GM19193 (cell line): ENCODE data around the gene YY1.

Experiments used
- POLR2A ChIP-seq: IDR thresholded peaks from 4 replicates; pipeline ENCODE4 v1.6.1; 2011; ENCODE audit not compliant: insufficient read depth, insufficient read length; ENCODE audit errors: extremely low read depth

YY1 gene

GRCh38 chr14:100230361-100230760 lies 8.6 kb upstream of the YY1 start:
- TF ChIP-seq POLR2A = no peak

DNA sequence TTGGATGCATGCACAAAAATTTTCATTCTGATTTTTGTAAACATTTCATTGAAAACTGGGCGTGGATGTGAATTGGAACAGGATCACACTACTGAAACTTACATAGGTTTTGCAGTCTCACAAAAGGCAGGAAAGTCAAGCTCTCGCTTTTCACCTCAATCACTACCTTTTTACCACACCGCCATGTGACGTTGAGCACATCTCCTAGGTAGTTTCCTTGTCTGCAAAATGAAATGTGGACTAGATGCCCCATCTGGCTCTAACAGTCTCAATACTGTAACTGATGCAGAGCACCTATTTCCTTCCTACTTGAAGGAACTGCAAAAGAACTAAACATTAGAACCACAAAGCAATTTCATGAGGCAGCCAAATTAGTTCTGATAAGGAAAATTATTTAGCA lies 4.4 kb upstream of the YY1 start:
- TF ChIP-seq POLR2A = no peak

DNA sequence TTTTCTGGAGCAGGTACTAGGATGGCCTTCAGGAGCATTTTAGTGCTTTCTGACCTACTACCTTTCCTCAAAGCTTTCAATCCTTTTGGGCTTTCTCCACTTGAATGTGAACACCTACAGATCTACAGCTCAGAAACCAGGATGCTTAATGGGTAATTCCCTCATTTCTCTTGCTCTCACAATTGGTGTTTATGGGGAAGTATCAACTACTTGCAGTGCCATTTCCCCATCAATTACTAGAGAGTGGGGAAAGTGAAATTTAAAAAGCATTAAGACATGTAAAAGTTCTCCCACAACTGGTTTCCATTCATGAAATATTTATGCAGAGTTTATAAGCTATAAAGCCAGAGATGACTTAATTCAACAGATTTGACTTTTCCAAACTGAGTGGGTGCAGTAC lies 2.1 kb upstream of the YY1 start:
- no peak for TF ChIP-seq POLR2A

- TF ChIP-seq POLR2A = peak; percentile 58
Measured at GRCh38 chr14:100237735-100238418, 1.1 kb upstream of the YY1 start.

- TF ChIP-seq POLR2A = no peak
Measured at GRCh38 chr14:100239211-100239839, 381 bp downstream of the YY1 start.

GRCh38 chr14:100239840-100240667 lies 1.1 kb downstream of the YY1 start:
- TF ChIP-seq POLR2A = peak; percentile 27

- TF ChIP-seq POLR2A = no peak
Measured at GRCh38 chr14:100240668-100241032, 1.7 kb downstream of the YY1 start.

DNA sequence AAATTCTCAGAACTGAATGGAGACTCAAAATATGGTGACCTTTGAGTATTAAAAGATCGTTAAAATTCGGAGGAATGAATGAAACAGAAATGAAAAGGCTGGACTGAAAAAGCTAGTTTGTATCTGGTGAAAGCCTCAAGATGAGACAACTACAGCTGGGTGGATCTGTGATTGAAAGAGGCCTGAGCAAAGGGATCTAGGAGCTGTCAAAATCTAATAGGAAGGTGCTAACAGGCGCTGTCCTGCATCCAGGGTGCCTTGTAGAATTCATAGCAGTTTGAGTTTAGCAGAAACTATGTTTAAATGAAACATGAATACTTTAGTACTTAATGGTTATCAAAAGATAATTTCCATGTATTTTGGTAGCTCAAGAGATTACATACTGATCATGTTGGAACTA lies 2.3 kb downstream of the YY1 start:
- TF ChIP-seq POLR2A = no peak

GRCh38 chr14:100243020-100243419 lies 4.1 kb downstream of the YY1 start:
- no peak for TF ChIP-seq POLR2A

- no peak for TF ChIP-seq POLR2A
Measured at GRCh38 chr14:100246809-100247428, 8.0 kb downstream of the YY1 start.

GRCh38 chr14:100250732-100251465 lies 12.0 kb downstream of the YY1 start:
- no peak for TF ChIP-seq POLR2A

GRCh38 chr14:100252684-100253083 lies 13.7 kb downstream of the YY1 start:
- TF ChIP-seq POLR2A = no peak

GRCh38 chr14:100256339-100256895 lies 17.5 kb downstream of the YY1 start:
- no peak for TF ChIP-seq POLR2A

- TF ChIP-seq POLR2A = no peak
Measured at GRCh38 chr14:100261621-100262020, 22.7 kb downstream of the YY1 start.
